HepG2 (cell line): Measurements from ENCODE around the gene DHRS1. TPM values are rescaled to one million over a fixed set of nuclear protein-coding genes. Genes with fewer than 3 reads are reported as not detected.
A peak's percentile ranks its signal among the peaks of the same experiment; 100 is the strongest.

Source experiments
- CEBPB ChIP-seq: IDR thresholded peaks from 2 replicates; pipeline ENCODE4 v1.6.1; 2011; ENCODE audit warnings: low read depth, low read length, improper control_type of control experiment, borderline replicate concordance
- CERS6 ChIP-seq: sonication (generic); formaldehyde crosslinking; IDR thresholded peaks from 2 replicates; pipeline ENCODE4 v1.5.0; 2020; ENCODE audit warnings: missing genetic modification reagents
- DNMT3B ChIP-seq: conservative IDR thresholded peaks from 2 replicates; pipeline ENCODE4 v1.6.1; 2016; ENCODE audit warnings: missing biosample characterization, control low read depth
- FOXA3 ChIP-seq: IDR thresholded peaks from 2 replicates; pipeline ENCODE4 v1.6.1; 2016; ENCODE audit warnings: missing genetic modification reagents, missing compliant biosample characterization
- KIAA2018 ChIP-seq: sonication (generic); formaldehyde crosslinking; IDR thresholded peaks from 2 replicates; pipeline ENCODE4 v1.5.0; 2020; ENCODE audit warnings: mild to moderate bottlenecking, missing genetic modification reagents, borderline replicate concordance
- NFRKB ChIP-seq: fragments of 450-650 bp; IDR thresholded peaks from 2 replicates; pipeline ENCODE4 v1.6.1; 2017
- NKX3-1 ChIP-seq: sonication (generic); formaldehyde crosslinking; IDR thresholded peaks from 2 replicates; pipeline ENCODE4 v1.5.0; 2020; ENCODE audit warnings: missing genetic modification reagents
- SP1 ChIP-seq, 2 experiments: fragments of 450-650 bp in 1 of 2; sonication (generic) in 1 of 2; formaldehyde crosslinking in 1 of 2; IDR thresholded peaks; 2 replicates each; pipeline versions ENCODE4 v1.4.0 to v1.6.1; 2016 to 2020; ENCODE audit warnings: missing genetic modification reagents in 1 of 2
- SSRP1 ChIP-seq: IDR thresholded peaks from 2 replicates; pipeline ENCODE4 v1.6.1; 2016; ENCODE audit warnings: control low read depth
- USF2 ChIP-seq, 2 experiments: sonication (generic) in 1 of 2; formaldehyde crosslinking in 1 of 2; IDR thresholded peaks; 2 replicates each; pipeline versions ENCODE4 v1.5.1 to v1.6.1; 2011 to 2020; ENCODE audit warnings: borderline replicate concordance in 1 of 2, low read depth in 1 of 2, low read length in 1 of 2, mild to moderate bottlenecking in 1 of 2, missing genetic modification reagents in 1 of 2, moderate library complexity in 1 of 2
- ZBTB46 ChIP-seq: sonication (generic); formaldehyde crosslinking; IDR thresholded peaks from 2 replicates; pipeline ENCODE4 v1.4.0; 2020; ENCODE audit warnings: mild to moderate bottlenecking, missing genetic modification reagents, borderline replicate concordance
- ZNF296 ChIP-seq: sonication (generic); formaldehyde crosslinking; conservative IDR thresholded peaks from 2 replicates; pipeline ENCODE4 v1.5.0; 2020; ENCODE audit warnings: mild to moderate bottlenecking, missing genetic modification reagents
- ZNF350 ChIP-seq: sonication (generic); formaldehyde crosslinking; IDR thresholded peaks from 2 replicates; pipeline ENCODE4 v1.4.0; 2020; ENCODE audit warnings: mild to moderate bottlenecking, low read depth, missing genetic modification reagents, borderline replicate concordance
- ZNF563 ChIP-seq: sonication (generic); formaldehyde crosslinking; IDR thresholded peaks from 2 replicates; pipeline ENCODE4 v1.8.0; 2022; ENCODE audit warnings: mild to moderate bottlenecking, moderate library complexity, missing genetic modification reagents
- ZNF605 ChIP-seq: sonication (generic); formaldehyde crosslinking; IDR thresholded peaks from 2 replicates; pipeline ENCODE4 v1.8.0; 2022; ENCODE audit warnings: mild to moderate bottlenecking, missing genetic modification reagents
- polyA plus RNA-seq, 8 experiments: library from polyadenylated mRNA; depleted of rRNA in 3 of 8; stranded (reverse) in 7 of 8; unstranded in 1 of 8; fragments of >200 nt; fragmentation: Illumina TruSeq in 4 of 8; extraction: Trizol in 4 of 8; gene quantifications; 2 replicates each; pipeline versions ENCODE4 v1.2.1 to v1.2.3, GENCODE V29; 2011 to 2016; ENCODE audit warnings: low read depth in 4 of 8, missing spikeins in 1 of 8, mixed read lengths in 1 of 8; ENCODE audit not compliant: insufficient read depth in 1 of 8
- total RNA-seq, 5 experiments: library from RNA; depleted of rRNA; stranded (reverse); fragments of >200 nt; fragmentation: Illumina TruSeq; extraction: Trizol; gene quantifications; 2 replicates each; pipeline ENCODE4 v1.2.3, GENCODE V29; 2016; ENCODE audit warnings: low read depth in 1 of 5

Gene DHRS1
- total and polyA plus RNA-seq, 2 of the 13 experiments (the other 11 are each of a cell fraction or from before 2014, with no cell fraction given): 49.8 to 60.8 TPM

- no peak for TF ChIP-seq CEBPB
- TF ChIP-seq SSRP1 (CRISPR knock-in tag): 0 out of 2 replicates have a peak, but pooled peaks have one; percentile 46
- TF ChIP-seq KIAA2018: no peak
- peak; percentile 75; the same call in 1 of the 2 replicates for TF ChIP-seq DNMT3B
- peak; percentile 61; the same call in 1 of the 2 replicates for TF ChIP-seq ZNF296
- no peak for TF ChIP-seq ZBTB46 (CRISPR knock-in tag)
- TF ChIP-seq NKX3-1 (CRISPR knock-in tag): no peak
- peak; percentile 64; the same call in 1 of the 2 replicates for TF ChIP-seq ZNF563 (CRISPR knock-in tag)
- no peak for TF ChIP-seq CERS6 (CRISPR knock-in tag)
- peak; percentile 12; the same call in 1 of the 2 replicates for TF ChIP-seq FOXA3 (CRISPR knock-in tag)
- no peak for TF ChIP-seq SP1 (IDR thresholded peaks at IDR 0.05)
- TF ChIP-seq SP1 (CRISPR knock-in tag; IDR thresholded peaks at IDR 0.05): no peak
- TF ChIP-seq ZNF605 (CRISPR knock-in tag): 0 out of 2 replicates have a peak, but pooled peaks have one; percentile 1
- TF ChIP-seq NFRKB: no peak
- no peak for TF ChIP-seq USF2 (IDR thresholded peaks at IDR 0.05; ENCODE audit: low read depth, low read length)
- TF ChIP-seq USF2 (CRISPR knock-in tag; IDR thresholded peaks at IDR 0.05; ENCODE audit: borderline replicate concordance): no peak
- 0 out of 2 replicates have a peak, but pooled peaks have one; percentile 56 for TF ChIP-seq ZNF350 (CRISPR knock-in tag)
Measured at GRCh38 chr14:24337144-24337823, 37.7 kb upstream of the DHRS1 start (continued).
